HepG2 (cell line): Measurements from ENCODE around the gene RBP3.

Experiments
- JUND ChIP-seq: sonication (generic); formaldehyde crosslinking; IDR thresholded peaks from 2 replicates; pipeline ENCODE4 v1.8.0; 2022; ENCODE audit warnings: mild to moderate bottlenecking, missing genetic modification reagents
- MAFK ChIP-seq, 2 experiments: IDR thresholded peaks in 1 of 2; conservative IDR thresholded peaks in 1 of 2; 2 replicates each; pipeline ENCODE4 v1.6.1; 2011; ENCODE audit warnings: improper control_type of control experiment in 2 of 2, low read length in 2 of 2
- RFX1 ChIP-seq: fragments of 450-650 bp; IDR thresholded peaks from 2 replicates; pipeline ENCODE4 v1.6.1; 2017
- ZNF3 ChIP-seq: IDR thresholded peaks from 2 replicates; pipeline ENCODE4 v1.7.0; 2017; ENCODE audit warnings: inconsistent platforms
- TF ChIP-seq, protein P1 (sequence below): sonication (generic); formaldehyde crosslinking; IDR thresholded peaks from 2 replicates; pipeline ENCODE4 v1.4.0; 2020; ENCODE audit warnings: low read depth, mild to moderate bottlenecking, missing genetic modification reagents

DNA sequence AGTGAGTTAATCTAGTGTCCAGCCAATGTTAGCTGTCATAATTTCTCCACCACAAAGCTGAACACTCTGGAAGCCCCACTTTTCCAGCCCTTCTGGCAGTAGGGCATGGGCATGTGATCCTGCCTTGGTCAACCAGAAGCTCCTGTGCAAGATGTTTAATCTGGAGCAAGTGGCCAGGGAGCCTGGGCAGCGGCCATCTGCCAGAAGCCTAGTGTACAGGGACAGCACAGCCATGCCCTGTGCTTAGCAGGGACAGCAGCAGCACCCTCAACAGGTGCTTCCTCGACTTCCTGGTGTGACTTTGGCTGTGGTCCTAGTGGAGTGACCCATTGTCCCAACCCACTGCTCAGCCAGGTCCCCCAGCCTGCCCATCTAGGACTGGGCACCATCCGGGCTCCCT, 10.3 kb downstream of the RBP3 start:
- TF ChIP-seq ZNF3 (no peak), JUND (CRISPR knock-in tag) (no peak), MAFK (conservative IDR thresholded peaks at IDR 0.05 in 1 of 2, IDR thresholded peaks at IDR 0.05 in 1 of 2; ENCODE audit: low read length in 2 of 2) (no peak), RFX1 (no peak)
- TF ChIP-seq, protein P1, sequence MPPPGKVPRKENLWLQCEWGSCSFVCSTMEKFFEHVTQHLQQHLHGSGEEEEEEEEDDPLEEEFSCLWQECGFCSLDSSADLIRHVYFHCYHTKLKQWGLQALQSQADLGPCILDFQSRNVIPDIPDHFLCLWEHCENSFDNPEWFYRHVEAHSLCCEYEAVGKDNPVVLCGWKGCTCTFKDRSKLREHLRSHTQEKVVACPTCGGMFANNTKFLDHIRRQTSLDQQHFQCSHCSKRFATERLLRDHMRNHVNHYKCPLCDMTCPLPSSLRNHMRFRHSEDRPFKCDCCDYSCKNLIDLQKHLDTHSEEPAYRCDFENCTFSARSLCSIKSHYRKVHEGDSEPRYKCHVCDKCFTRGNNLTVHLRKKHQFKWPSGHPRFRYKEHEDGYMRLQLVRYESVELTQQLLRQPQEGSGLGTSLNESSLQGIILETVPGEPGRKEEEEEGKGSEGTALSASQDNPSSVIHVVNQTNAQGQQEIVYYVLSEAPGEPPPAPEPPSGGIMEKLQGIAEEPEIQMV (CRISPR knock-in tag) = no peak
